Activated B cell treated with CpG ODN at 0.5 μM for 24 hours (primary cell): ENCODE results near the gene DNAJB9. TPM values are rescaled to one million over a fixed set of nuclear protein-coding genes. Genes with fewer than 3 reads are reported as not detected.

Source experiments
- ATAC-seq: fragments of 200-7000 bp; cut with Tn5 transposase; one replicate; pipeline ENCODE4 v1.10.0; 2021; ENCODE audit warnings: low read depth, mild to moderate bottlenecking, moderate library complexity
- CTCF ChIA-PET: fragments of 350-600 bp; sonication (Branson Sonifier 250); formaldehyde crosslinking; loops from one replicate; lab custom pipeline; 2021; ENCODE audit warnings: antibody characterized with exemption; lab: Charles Lee
- POLR2A ChIA-PET: fragments of 350-600 bp; sonication (Branson Sonifier 250); formaldehyde crosslinking; loops from one replicate; lab custom pipeline; 2021; ENCODE audit warnings: antibody characterized with exemption; lab: Charles Lee
- DNase-seq: peaks from one replicate; pipeline ENCODE4 v3.0.0; 2022
- H3K27ac Mint-ChIP-seq: one replicate; pipeline ENCODE4 v1.8.0; 2020; ENCODE audit warnings: mixed read lengths
- H3K27me3 Mint-ChIP-seq: one replicate; pipeline ENCODE4 v1.8.0; 2021; ENCODE audit warnings: mixed read lengths
- H3K36me3 Mint-ChIP-seq: one replicate; pipeline ENCODE4 v1.8.0; 2021; ENCODE audit warnings: low read depth, mixed read lengths
- H3K4me1 Mint-ChIP-seq: one replicate; pipeline ENCODE4 v1.8.0; 2021; ENCODE audit warnings: mixed read lengths
- H3K4me3 Mint-ChIP-seq: one replicate; pipeline ENCODE4 v1.8.0; 2020; ENCODE audit warnings: mild to moderate bottlenecking, mixed read lengths
- H3K9me3 Mint-ChIP-seq: one replicate; pipeline ENCODE4 v1.8.0; 2020; ENCODE audit warnings: mixed read lengths
- intact Hi-C: fragments of 100-400 bp; cut with micrococcal nuclease; formaldehyde crosslinking; loops from one replicate; pipeline ENCODE4 v1.15.1; 2024
- total RNA-seq: library from RNA; stranded (reverse); gene quantifications from 2 replicates; pipeline ENCODE4 v1.2.3, GENCODE V29; 2022
- TF ChIP-seq, protein P1 (sequence below): fragments of 200-600 bp; IDR thresholded peaks from one replicate; pipeline ENCODE4 v1.8.0; 2022; ENCODE audit warnings: antibody characterized with exemption, mild to moderate bottlenecking

The DNAJB9 gene
- total RNA-seq, 1 donor from 2014 or later: 9.0 TPM

DNA sequence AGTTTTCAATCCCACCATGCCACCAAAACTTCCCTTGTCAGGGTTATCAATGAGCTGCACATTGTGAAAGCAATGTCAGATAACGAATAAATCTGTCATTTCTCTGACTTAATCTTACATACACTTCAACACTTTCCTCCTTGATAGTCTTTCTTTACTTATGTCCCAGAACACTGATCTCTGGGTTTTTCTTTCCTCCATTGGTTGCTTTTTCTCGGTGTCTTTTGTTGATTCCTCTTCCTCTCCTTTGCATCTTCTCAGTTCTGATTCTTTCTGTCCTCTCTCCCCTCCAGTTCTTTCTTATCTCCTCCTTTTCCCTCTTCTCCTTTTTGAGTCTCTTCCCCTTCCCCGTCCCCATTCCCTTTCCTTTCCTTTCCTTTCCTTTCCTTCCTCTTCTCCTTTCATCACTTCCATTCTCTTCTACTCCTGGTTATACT is 16.6 kb downstream of the DNAJB9 start:
- TF ChIP-seq, protein P1, sequence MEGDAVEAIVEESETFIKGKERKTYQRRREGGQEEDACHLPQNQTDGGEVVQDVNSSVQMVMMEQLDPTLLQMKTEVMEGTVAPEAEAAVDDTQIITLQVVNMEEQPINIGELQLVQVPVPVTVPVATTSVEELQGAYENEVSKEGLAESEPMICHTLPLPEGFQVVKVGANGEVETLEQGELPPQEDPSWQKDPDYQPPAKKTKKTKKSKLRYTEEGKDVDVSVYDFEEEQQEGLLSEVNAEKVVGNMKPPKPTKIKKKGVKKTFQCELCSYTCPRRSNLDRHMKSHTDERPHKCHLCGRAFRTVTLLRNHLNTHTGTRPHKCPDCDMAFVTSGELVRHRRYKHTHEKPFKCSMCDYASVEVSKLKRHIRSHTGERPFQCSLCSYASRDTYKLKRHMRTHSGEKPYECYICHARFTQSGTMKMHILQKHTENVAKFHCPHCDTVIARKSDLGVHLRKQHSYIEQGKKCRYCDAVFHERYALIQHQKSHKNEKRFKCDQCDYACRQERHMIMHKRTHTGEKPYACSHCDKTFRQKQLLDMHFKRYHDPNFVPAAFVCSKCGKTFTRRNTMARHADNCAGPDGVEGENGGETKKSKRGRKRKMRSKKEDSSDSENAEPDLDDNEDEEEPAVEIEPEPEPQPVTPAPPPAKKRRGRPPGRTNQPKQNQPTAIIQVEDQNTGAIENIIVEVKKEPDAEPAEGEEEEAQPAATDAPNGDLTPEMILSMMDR: no peak
- Mint-ChIP-seq H3K4me3 (no peak overlapping the region), H3K36me3 (no peaks in the 10 kb centered on the region), H3K27me3 (peaks cover 3% of the 10 kb centered on the region), H3K9me3 (no peaks in the 10 kb centered on the region), H3K27ac (no peak overlapping the region), H3K4me1 (no peaks in the 10 kb centered on the region)
- ChIA-PET POLR2A (no interaction called here), CTCF (no interaction called here)
- intact Hi-C loops: no loop called here
- DNase-seq: no peak
- ATAC-seq: no peak

DNA sequence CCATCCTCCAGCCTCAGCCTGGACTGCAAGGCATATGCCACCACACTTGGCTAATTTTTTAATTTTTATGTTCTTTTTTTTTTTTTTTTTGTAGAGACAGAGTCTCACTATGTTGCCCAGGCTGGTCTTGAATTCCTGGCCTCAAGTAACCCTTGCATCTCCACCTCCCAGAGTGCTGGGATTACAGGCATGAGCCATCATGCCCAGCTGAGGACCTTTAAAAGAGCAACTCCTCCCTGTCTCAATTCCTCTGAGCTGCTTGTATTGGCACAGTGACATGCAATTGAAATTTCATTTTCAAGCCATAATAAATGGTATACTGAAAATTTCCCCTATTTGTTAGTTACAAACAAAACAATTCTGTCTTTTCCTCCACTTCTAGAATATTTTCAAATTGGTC is 19.5 kb downstream of the DNAJB9 start:
- Mint-ChIP-seq H3K9me3 (no peaks in the 10 kb centered on the region), H3K36me3 (no peaks in the 10 kb centered on the region), H3K4me3 (no peak overlapping the region), H3K27ac (no peak overlapping the region), H3K4me1 (no peaks in the 10 kb centered on the region), H3K27me3 (peaks cover 3% of the 10 kb centered on the region)
- POLR2A ChIA-PET: no interaction called here
- ATAC-seq (no peak), DNase-seq (no peak)
- TF ChIP-seq, protein P1: no peak
- CTCF ChIA-PET: no interaction called here
- intact Hi-C loops: no loop called here

DNA sequence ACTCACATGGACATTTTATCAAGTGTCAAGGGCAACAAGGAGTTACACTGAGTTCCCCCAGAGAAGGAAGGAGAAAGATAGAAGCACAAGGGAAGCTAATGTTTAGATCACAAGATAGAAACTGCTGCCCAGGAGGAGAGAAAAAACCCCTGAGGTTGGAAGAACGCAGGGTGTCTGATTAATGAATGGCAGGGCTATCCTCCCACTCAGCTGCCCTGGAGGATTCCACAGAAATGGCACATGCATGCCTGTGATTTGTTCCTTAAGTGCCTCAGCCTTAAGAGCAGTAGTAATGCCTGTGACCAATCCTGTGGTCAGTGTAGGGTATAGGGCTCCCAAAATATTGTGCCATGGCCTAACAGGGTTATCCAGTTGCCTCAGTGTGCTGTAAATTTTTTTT is 20.2 kb downstream of the DNAJB9 start:
- CTCF ChIA-PET: no interaction called here
- Mint-ChIP-seq H3K36me3 (no peaks in the 10 kb centered on the region), H3K4me3 (no peak overlapping the region), H3K4me1 (no peaks in the 10 kb centered on the region), H3K27me3 (peaks cover 3% of the 10 kb centered on the region), H3K9me3 (no peaks in the 10 kb centered on the region), H3K27ac (no peak overlapping the region)
- intact Hi-C loops: no loop called here
- POLR2A ChIA-PET: no interaction called here
- DNase-seq (no peak), ATAC-seq (no peak)
- TF ChIP-seq, protein P1: no peak

DNA sequence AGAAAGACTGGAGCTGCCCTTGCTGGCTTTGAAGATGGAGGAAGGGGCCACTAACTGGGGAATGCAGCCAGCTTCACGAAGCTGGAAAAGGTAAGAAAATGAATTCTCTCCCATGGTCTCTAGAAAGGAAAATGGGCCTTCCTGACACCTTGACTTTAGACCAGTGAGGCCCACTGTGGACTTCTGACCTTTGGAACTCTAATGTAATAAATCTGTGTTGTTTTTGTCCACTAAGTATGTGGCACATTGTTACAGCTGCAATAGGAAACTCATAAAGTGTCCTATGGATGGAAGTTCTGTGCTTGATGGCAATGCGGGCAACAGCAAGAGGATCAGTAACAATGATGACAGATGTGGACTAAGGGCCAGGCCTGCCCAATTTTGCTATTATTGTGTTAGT is 20.9 kb downstream of the DNAJB9 start:
- no peak overlapping the region for H3K4me3 Mint-ChIP-seq
- H3K27ac Mint-ChIP-seq: no peak overlapping the region
- CTCF ChIA-PET: no interaction called here
- intact Hi-C loops: no loop called here
- H3K9me3 Mint-ChIP-seq: no peaks in the 10 kb centered on the region
- POLR2A ChIA-PET: no interaction called here
- H3K27me3 Mint-ChIP-seq: peaks cover 3% of the 10 kb centered on the region
- TF ChIP-seq, protein P1: no peak
- H3K36me3 Mint-ChIP-seq: no peaks in the 10 kb centered on the region
- ATAC-seq: no peak
- no peaks in the 10 kb centered on the region for H3K4me1 Mint-ChIP-seq
- DNase-seq: no peak

DNA sequence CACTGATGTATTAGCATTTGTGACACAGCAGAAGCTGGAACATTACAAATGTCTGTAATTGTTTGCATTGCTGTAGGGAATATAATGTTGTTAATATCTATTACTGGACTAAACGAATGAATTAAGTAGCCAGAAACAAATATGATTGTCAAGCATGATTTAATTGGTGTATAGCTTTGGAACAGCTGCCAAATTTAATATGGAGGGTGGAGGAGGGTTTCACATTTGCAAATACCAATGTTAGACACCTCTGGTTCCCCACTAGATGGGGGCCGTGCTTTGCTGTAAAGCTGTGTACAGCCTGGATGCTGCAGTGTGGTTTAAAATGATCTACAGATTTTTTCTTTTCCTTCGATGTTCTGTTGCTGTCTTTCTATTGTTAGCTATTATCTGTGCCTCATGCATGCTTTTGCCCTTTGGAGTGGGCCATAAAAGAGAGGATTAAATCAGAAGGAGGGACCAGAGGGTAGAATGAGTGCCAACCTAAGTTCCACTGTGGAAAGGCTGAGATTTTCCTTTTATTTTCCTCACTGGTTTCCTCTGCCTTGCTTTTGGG is 23.1 kb downstream of the DNAJB9 start:
- peaks cover 3% of the 10 kb centered on the region for H3K27me3 Mint-ChIP-seq
- H3K36me3 Mint-ChIP-seq: no peaks in the 10 kb centered on the region
- ChIA-PET POLR2A (no interaction called here), CTCF (no interaction called here)
- H3K4me3 Mint-ChIP-seq: no peak overlapping the region
- no peaks in the 10 kb centered on the region for H3K4me1 Mint-ChIP-seq
- intact Hi-C loops: no loop called here
- TF ChIP-seq, protein P1: no peak
- H3K9me3 Mint-ChIP-seq: no peaks in the 10 kb centered on the region
- DNase-seq (no peak), ATAC-seq (no peak)
- no peak overlapping the region for H3K27ac Mint-ChIP-seq
